ENCODE measurements around the gene TMEM203.
"Not testable (repeated sequence)": the region's sequence is repeated elsewhere in the genome, so short reads cannot be mapped to it uniquely, and the experiment has no call there.

TMEM203 gene

GRCh38 chr9:137242269-137243203 lies 37.1 kb upstream of the TMEM203 start:
- in situ Hi-C loops (cut with HindIII; ENCODE audit: low sequenced_read_pairs): no loop called here

- in situ Hi-C loops (cut with HindIII; ENCODE audit: low sequenced_read_pairs): no loop called here
These were observed 36.2 kb upstream of the TMEM203 start for GRCh38 chr9:137241490-137242268.

- in situ Hi-C loops (cut with HindIII; ENCODE audit: low sequenced_read_pairs): no loop called here
These were observed 35.5 kb upstream of the TMEM203 start, which contains the start of gene TUBB4B for GRCh38 chr9:137240841-137241489. TUBB4B (plus strand) TSS chr9:137241287; CDS start chr9:137241361, 74 bp downstream.

- in situ Hi-C loops (cut with HindIII; ENCODE audit: low sequenced_read_pairs): no loop called here
These were observed 34.9 kb upstream of the TMEM203 start for GRCh38 chr9:137240318-137240840.

- in situ Hi-C loops (cut with HindIII; ENCODE audit: low sequenced_read_pairs): not testable (repeated sequence)
These were observed 34.2 kb upstream of the TMEM203 start for GRCh38 chr9:137239541-137240200.

- in situ Hi-C loops (cut with HindIII; ENCODE audit: low sequenced_read_pairs): no loop called here
These were observed 32.6 kb upstream of the TMEM203 start for GRCh38 chr9:137237759-137238726.

- in situ Hi-C loops (cut with HindIII; ENCODE audit: low sequenced_read_pairs): no loop called here
These were observed 31.5 kb upstream of the TMEM203 start for GRCh38 chr9:137236936-137237421.

GRCh38 chr9:137236238-137236935 lies 30.9 kb upstream of the TMEM203 start:
- in situ Hi-C loops (cut with HindIII; ENCODE audit: low sequenced_read_pairs): no loop called here

GRCh38 chr9:137235424-137236237 lies 30.2 kb upstream of the TMEM203 start:
- in situ Hi-C loops (cut with HindIII; ENCODE audit: low sequenced_read_pairs): no loop called here

GRCh38 chr9:137234758-137235423 lies 29.4 kb upstream of the TMEM203 start:
- in situ Hi-C loops (cut with HindIII; ENCODE audit: low sequenced_read_pairs): no loop called here

GRCh38 chr9:137234055-137234697 lies 28.7 kb upstream of the TMEM203 start:
- in situ Hi-C loops (cut with HindIII; ENCODE audit: low sequenced_read_pairs): no loop called here

GRCh38 chr9:137233143-137233980 lies 27.9 kb upstream of the TMEM203 start:
- in situ Hi-C loops (cut with HindIII; ENCODE audit: low sequenced_read_pairs): no loop called here

- in situ Hi-C loops (cut with HindIII; ENCODE audit: low sequenced_read_pairs): no loop called here
These were observed 27.1 kb upstream of the TMEM203 start for GRCh38 chr9:137232510-137232909.

GRCh38 chr9:137232101-137232500 lies 26.7 kb upstream of the TMEM203 start:
- in situ Hi-C loops (cut with HindIII; ENCODE audit: low sequenced_read_pairs): no loop called here

GRCh38 chr9:137231372-137232039 lies 26.1 kb upstream of the TMEM203 start:
- in situ Hi-C loops (cut with HindIII; ENCODE audit: low sequenced_read_pairs): no loop called here

Data from endothelial cell of hepatic sinusoid (primary cell).